NCI-H146 (cell line): ENCODE data around the gene PCDHA2.
"Not testable (repeated sequence)": the region's sequence is repeated elsewhere in the genome, so short reads cannot be mapped to it uniquely, and the experiment has no call there.

Experiments used
- DNase-seq: peaks from one replicate; lab custom pipeline; 2025; lab: John Stamatoyannopoulos, UW

Gene PCDHA2

DNA sequence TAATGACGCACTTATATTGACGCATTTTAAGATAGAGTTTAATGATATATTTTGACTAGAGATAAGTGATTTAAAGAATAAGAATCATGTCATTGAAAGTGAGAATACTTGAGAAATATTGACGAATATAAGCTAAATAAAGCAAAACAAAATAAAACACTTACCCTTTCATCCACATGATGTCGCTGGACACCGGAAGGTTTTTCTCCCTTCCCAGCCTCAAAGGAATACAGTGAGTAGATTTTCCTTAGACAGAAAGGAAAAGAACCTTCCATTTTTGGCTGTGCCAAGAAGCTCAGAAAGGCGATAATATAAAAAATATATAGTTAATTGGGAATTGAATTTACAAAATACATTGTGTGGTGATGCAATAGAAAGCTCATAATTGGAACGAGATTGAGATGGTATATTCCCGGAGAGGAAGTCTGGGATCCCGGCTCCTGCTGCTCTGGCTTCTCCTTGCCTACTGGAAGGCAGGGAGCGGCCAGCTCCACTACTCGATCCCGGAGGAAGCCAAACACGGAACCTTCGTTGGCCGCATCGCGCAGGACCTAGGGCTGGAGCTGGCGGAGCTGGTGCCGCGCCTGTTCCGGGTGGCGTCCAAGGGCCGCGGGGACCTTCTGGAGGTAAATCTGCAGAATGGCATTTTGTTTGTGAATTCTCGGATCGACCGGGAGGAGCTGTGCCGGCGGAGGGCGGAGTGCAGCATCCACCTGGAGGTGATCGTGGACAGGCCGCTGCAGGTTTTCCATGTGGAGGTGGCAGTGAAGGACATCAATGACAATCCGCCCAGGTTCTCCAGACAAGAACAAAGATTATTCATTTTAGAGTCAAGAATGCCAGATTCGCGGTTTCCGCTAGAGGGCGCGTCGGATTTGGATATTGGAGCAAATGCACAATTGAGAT is 27.0 kb downstream of the PCDHA2 start, which contains the start of gene PCDHA5:
TSS of gene PCDHA5 (plus strand) at position 239 of the 906 bp plus-strand sequence.
- no peak for DNase-seq

DNA sequence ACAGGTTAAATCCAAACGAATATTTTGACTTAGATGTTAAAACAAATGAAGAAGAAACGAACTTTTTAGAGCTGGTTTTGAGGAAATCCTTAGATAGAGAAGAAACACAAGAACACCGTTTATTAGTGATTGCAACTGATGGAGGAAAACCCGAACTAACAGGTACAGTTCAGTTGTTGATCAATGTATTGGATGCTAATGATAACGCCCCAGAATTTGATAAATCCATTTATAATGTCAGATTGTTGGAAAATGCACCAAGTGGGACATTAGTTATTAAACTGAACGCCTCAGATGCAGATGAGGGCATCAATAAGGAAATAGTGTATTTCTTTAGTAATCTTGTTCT is 27.6 kb downstream of the PCDHA2 start:
- DNase-seq = no peak

DNA sequence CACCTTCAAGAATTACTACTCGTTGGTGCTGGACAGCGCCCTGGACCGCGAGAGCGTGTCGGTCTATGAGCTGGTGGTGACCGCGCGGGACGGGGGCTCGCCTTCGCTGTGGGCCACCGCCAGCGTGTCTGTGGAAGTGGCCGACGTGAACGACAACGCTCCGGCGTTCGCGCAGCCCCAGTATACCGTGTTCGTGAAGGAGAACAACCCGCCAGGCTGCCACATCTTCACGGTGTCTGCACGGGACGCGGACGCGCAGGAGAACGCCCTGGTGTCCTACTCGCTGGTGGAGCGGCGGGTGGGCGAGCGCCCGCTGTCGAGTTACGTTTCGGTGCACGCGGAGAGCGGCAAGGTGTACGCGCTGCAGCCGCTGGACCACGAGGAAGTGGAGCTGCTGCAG is 28.3 kb downstream of the PCDHA2 start:
- DNase-seq = not testable (repeated sequence)

DNA sequence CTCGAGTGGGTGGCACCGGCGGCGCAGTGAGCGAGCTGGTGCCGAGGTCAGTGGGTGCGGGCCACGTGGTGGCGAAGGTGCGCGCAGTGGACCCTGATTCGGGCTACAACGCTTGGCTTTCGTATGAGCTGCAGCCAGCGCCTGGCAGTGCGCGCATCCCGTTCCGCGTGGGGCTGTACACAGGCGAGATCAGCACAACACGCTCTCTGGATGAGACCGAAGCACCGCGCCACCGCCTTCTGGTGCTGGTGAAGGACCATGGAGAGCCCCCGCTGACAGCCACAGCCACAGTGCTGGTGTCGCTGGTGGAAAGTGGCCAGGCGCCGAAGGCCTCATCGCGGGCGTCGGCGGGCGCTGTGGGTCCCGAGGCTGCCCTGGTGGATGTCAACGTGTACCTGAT is 28.8 kb downstream of the PCDHA2 start:
- no peak for DNase-seq

DNA sequence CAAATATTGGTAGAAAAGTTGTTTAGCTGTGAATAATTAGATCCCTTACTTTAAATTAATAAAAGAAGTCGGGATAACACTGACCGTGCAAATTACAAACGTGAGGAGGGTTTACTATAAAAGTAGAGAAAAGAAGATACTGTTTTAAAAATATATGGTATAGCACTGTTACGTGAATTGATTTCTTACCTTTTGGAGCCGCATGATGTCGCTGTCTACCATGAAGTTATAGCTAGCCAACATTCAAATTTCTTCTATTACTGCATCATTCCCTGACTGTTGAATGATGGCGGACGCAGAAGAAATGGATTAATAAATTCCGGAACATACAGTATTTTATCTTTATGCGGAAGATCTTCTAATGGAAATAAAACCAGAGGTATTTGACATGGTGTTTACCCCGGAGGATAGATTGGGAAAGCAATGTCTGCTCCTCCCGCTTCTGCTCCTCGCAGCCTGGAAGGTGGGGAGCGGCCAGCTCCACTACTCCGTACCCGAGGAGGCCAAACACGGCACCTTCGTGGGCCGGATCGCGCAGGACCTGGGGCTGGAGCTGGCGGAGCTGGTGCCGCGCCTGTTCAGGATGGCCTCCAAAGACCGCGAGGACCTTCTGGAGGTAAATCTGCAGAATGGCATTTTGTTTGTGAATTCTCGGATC is 33.2 kb downstream of the PCDHA2 start, which contains the start of gene PCDHA6:
TSS of gene PCDHA6 (plus strand) at position 257 of the 658 bp plus-strand sequence. CDS start at position 389, 132 bp downstream.
- DNase-seq = no peak

- DNase-seq = no peak
Measured at GRCh38 chr5:140828362-140828737, 33.7 kb downstream of the PCDHA2 start.

GRCh38 chr5:140829511-140830501 is 35.2 kb downstream of the PCDHA2 start:
- not testable (repeated sequence) for DNase-seq

DNA sequence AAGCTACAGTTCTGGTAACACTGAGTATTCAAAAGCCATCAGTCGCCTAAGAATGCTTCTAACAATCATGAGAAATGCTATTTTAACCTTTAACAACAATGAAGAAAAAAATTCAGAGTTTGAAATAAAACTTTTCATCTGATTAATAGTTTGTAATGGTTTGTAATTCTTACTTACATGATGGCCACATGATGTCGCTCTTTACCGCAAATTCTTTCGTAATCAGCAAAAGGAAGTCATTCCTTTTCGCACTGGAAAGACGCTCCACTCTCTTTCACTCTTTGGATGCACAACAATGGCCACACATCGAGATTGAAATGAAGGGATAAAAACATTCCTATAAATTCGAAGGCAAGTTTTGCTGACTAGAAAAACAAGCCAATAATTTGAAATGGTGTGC is 39.3 kb downstream of the PCDHA2 start, which contains the start of gene PCDHA7:
TSS of gene PCDHA7 (plus strand) at position 277 of the 400 bp plus-strand sequence. CDS start at position 392, 115 bp downstream.
- DNase-seq = no peak

- not testable (repeated sequence) for DNase-seq
Measured at GRCh38 chr5:140834439-140835008, 39.9 kb downstream of the PCDHA2 start.

- no peak for DNase-seq
Measured at GRCh38 chr5:140835622-140836510, 41.2 kb downstream of the PCDHA2 start.

- DNase-seq = no peak
Measured at GRCh38 chr5:140840978-140841962, 46.6 kb downstream of the PCDHA2 start, which contains the start of gene PCDHA8. TSS of gene PCDHA8 (plus strand) at chr5:140841187. CDS start at chr5:140841322, 135 bp downstream.

- no peak for DNase-seq
Measured at GRCh38 chr5:140842798-140843733, 48.4 kb downstream of the PCDHA2 start.
